Lower lobe of right lung (tissue), 2 donors: ENCODE measurements around the gene RUSC2. TPM values are rescaled to one million over a fixed set of nuclear protein-coding genes. Genes with fewer than 3 reads are reported as not detected.

Source experiments
- ATAC-seq, 2 donors: fragments of 200-7000 bp; cut with Tn5 transposase; one replicate each; pipeline ENCODE4 v1.9.1; 2020 to 2022; ENCODE audit warnings: mild to moderate bottlenecking in 2 of 2, moderate library complexity in 2 of 2
- DNase-seq: peaks from one replicate; pipeline ENCODE4 v3.0.0-alpha.2; 2020
- H3K27ac ChIP-seq: fragments of 200-600 bp; one replicate; pipeline ENCODE4 v1.8.0; 2022
- H3K27me3 ChIP-seq: fragments of 200-600 bp; one replicate; pipeline ENCODE4 v1.8.0; 2022; ENCODE audit warnings: low read depth
- H3K36me3 ChIP-seq: fragments of 200-600 bp; one replicate; pipeline ENCODE4 v1.8.0; 2022; ENCODE audit warnings: mild to moderate bottlenecking
- H3K4me1 ChIP-seq: fragments of 200-600 bp; one replicate; pipeline ENCODE4 v1.8.0; 2022
- H3K4me3 ChIP-seq: fragments of 200-600 bp; one replicate; pipeline ENCODE4 v1.8.0; 2022; ENCODE audit warnings: mild to moderate bottlenecking
- H3K9me3 ChIP-seq: fragments of 200-600 bp; one replicate; pipeline ENCODE4 v1.8.0; 2022
- CTCF ChIP-seq: fragments of 200-600 bp; IDR thresholded peaks from one replicate; pipeline ENCODE4 v1.8.0; 2022; ENCODE audit warnings: antibody characterized with exemption, mild to moderate bottlenecking
- intact Hi-C: fragments of 100-400 bp; cut with DNase I; formaldehyde crosslinking; loops from one replicate; pipeline ENCODE4 v1.11.0; 2022
- total RNA-seq: library from RNA; stranded (reverse); fragmentation: NEBNext Ultra II Directional; extraction: Animal tissue kit (Norgen Biotek cat#: 25700); gene quantifications from one replicate; pipeline ENCODE4 v1.2.1, GENCODE V29; 2021
- donor health status: DM: no; HTN: yes; CAD: no; lungs with severe emphysema.

The RUSC2 gene
- total RNA-seq, 1 donor from 2014 or later: 23.6 TPM

- H3K36me3 ChIP-seq: no peaks in the 10 kb centered on the region
- H3K4me1 ChIP-seq: peaks cover 11% of the 10 kb centered on the region
- DNase-seq (no peak), ATAC-seq (no peak)
- intact Hi-C loops: no loop called here
- no peak for TF ChIP-seq CTCF
- no peak overlapping the region for H3K4me3 ChIP-seq
- H3K27me3 ChIP-seq: no peaks in the 10 kb centered on the region
- no peak overlapping the region for H3K27ac ChIP-seq
- H3K9me3 ChIP-seq: no peaks in the 10 kb centered on the region
Measured at GRCh38 chr9:35506359-35506758, 16.4 kb downstream of the RUSC2 start.

- intact Hi-C loops: no loop called here
- DNase-seq (no peak), ATAC-seq (no peak)
- H3K27me3 ChIP-seq: no peaks in the 10 kb centered on the region
- no peak overlapping the region for H3K4me3 ChIP-seq
- TF ChIP-seq CTCF: no peak
- H3K36me3 ChIP-seq: no peaks in the 10 kb centered on the region
- no peak overlapping the region for H3K27ac ChIP-seq
- no peaks in the 10 kb centered on the region for H3K9me3 ChIP-seq
- peaks cover 21% of the 10 kb centered on the region for H3K4me1 ChIP-seq
Measured at GRCh38 chr9:35508069-35508468, 18.2 kb downstream of the RUSC2 start.

GRCh38 chr9:35510383-35510753, 20.5 kb downstream of the RUSC2 start:
- no peaks in the 10 kb centered on the region for H3K27me3 ChIP-seq
- DNase-seq: no peak
- no peak for TF ChIP-seq CTCF
- no peaks in the 10 kb centered on the region for H3K36me3 ChIP-seq
- intact Hi-C loops: no loop called here
- peak overlapping the region; percentile 72 for H3K27ac ChIP-seq
- peak in 1 of 2 donors; percentile 36 for ATAC-seq
- H3K4me3 ChIP-seq: no peak overlapping the region
- no peaks in the 10 kb centered on the region for H3K9me3 ChIP-seq
- H3K4me1 ChIP-seq: peaks cover 21% of the 10 kb centered on the region

- Histone ChIP-seq H3K4me1 (peaks cover 21% of the 10 kb centered on the region), H3K4me3 (no peak overlapping the region), H3K9me3 (no peaks in the 10 kb centered on the region), H3K27me3 (no peaks in the 10 kb centered on the region), H3K27ac (peak overlapping the region; percentile 72), H3K36me3 (no peaks in the 10 kb centered on the region)
- no peak for DNase-seq
- intact Hi-C loops: no loop called here
- ATAC-seq: peak; percentile 95 to 96
- TF ChIP-seq CTCF: peak; percentile 38
Measured at GRCh38 chr9:35510754-35511428, 21.0 kb downstream of the RUSC2 start.

- no peak for DNase-seq
- H3K27me3 ChIP-seq: no peaks in the 10 kb centered on the region
- H3K27ac ChIP-seq: peak overlapping the region; percentile 72
- no peak for ATAC-seq
- H3K36me3 ChIP-seq: no peaks in the 10 kb centered on the region
- intact Hi-C loops: no loop called here
- H3K9me3 ChIP-seq: no peaks in the 10 kb centered on the region
- H3K4me1 ChIP-seq: peaks cover 25% of the 10 kb centered on the region
- TF ChIP-seq CTCF: no peak
- no peak overlapping the region for H3K4me3 ChIP-seq
Measured at GRCh38 chr9:35511453-35511852, 21.5 kb downstream of the RUSC2 start.
